Spinal cord (tissue), 10 donors: ENCODE data around the gene KDM2A. TPM values are rescaled to one million over a fixed set of nuclear protein-coding genes. Genes with fewer than 3 reads are reported as not detected.

Source experiments
- DNase-seq, 6 donors: peaks; one replicate each; pipeline versions ENCODE4 v3.0.0 to v3.0.0-alpha.2; 2013 to 2015; ENCODE audit warnings: low spot score in 6 of 6, low read depth in 4 of 6
- H3K27ac ChIP-seq: one replicate; pipeline ENCODE4 v1.5.1; 2013; ENCODE audit warnings: low read depth, low read length, control low read depth
- H3K27me3 ChIP-seq: one replicate; pipeline ENCODE4 v1.6.1; 2013; ENCODE audit warnings: low read length; ENCODE audit not compliant: control insufficient read depth, insufficient read depth
- H3K36me3 ChIP-seq: one replicate; pipeline ENCODE4 v1.6.1; 2013; ENCODE audit warnings: low read length; ENCODE audit not compliant: control insufficient read depth, insufficient read depth
- H3K4me1 ChIP-seq: one replicate; pipeline ENCODE4 v1.6.1; 2013; ENCODE audit warnings: low read length; ENCODE audit not compliant: control insufficient read depth, insufficient read depth
- H3K4me3 ChIP-seq: one replicate; pipeline ENCODE4 v1.5.1; 2013; ENCODE audit warnings: low read depth, low read length, control low read depth
- H3K9me3 ChIP-seq: one replicate; pipeline ENCODE4 v1.6.1; 2013; ENCODE audit warnings: low read length; ENCODE audit not compliant: control insufficient read depth, insufficient read depth
- WGBS: methylation state at CpG from one replicate; pipeline ENCODE4 v1.1.5; 2013; ENCODE audit warnings: missing lambda C conversion rate; ENCODE audit not compliant: insufficient coverage; 5-methylcytosine and 5-hydroxymethylcytosine counted together
- polyA plus RNA-seq, 2 donors: library from polyadenylated mRNA; unstranded; fragments of 120-200 nt; gene quantifications; one replicate each; pipeline ENCODE4 v1.2.1, GENCODE V29; 2013; ENCODE audit not compliant: insufficient read length in 2 of 2
- total RNA-seq, 2 donors: library from RNA; depleted of rRNA in 1 of 2; stranded (reverse); fragments of 120-200 nt in 1 of 2; fragments of >200 nt in 1 of 2; gene quantifications; one replicate each; pipeline versions ENCODE4 v1.2.3 to v1.2.4, GENCODE V29; 2013 to 2014
- donor health status: healthy.

Gene KDM2A
- total and polyA plus RNA-seq, 4 donors: 46.3 to 71.5 (median 57.3) TPM

DNA sequence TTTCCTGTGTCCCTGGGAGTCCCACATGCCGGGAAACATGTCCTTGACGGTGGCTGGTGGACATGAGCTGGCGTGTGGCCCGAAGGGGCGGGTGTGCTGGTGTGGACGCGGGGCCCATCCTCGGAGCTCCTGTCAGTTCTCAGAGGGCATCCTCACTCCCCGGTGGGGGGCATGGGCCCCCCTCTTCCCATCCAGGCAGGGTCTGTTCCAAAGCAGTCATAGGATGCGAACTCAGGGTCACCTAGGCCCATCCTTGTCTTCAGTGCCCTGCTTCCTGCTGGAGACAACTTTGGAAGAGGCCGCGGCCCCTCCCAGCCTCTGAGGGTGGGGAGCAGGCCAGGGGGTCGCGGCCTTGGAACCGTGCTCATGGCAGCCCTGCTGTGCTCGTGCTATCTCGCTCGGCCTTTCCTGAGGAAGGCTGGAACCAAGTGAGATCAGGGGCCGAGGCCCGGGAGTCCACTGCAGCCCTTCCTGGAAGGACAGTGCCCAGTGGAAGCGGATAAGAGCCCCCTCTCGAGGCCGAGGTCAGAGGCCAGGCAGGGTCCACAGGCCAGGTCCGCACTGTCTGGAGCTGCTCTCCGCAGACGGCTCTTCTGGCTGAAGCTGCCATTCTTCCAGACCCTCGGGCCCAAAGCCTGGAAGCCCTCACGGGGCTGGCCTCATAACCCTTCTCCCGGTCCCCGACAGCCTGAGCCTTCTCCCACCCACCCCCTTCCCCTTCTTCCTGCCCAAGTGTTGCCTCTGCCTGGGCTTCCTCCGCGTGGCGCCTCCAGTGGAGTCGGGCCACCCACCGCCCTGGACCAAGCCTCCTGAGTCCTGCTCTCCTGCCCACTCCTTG is 155.9 kb downstream of the KDM2A start:
- Histone ChIP-seq H3K4me1 (peaks cover 85% of the 10 kb centered on the region), H3K27ac (no peak overlapping the region), H3K27me3 (no peaks in the 10 kb centered on the region), H3K9me3 (no peaks in the 10 kb centered on the region), H3K4me3 (no peak overlapping the region), H3K36me3 (peaks cover 82% of the 10 kb centered on the region)
- DNase-seq: no peak
- 77% methylated on average over 35 of the region's 35 CpGs for WGBS

DNA sequence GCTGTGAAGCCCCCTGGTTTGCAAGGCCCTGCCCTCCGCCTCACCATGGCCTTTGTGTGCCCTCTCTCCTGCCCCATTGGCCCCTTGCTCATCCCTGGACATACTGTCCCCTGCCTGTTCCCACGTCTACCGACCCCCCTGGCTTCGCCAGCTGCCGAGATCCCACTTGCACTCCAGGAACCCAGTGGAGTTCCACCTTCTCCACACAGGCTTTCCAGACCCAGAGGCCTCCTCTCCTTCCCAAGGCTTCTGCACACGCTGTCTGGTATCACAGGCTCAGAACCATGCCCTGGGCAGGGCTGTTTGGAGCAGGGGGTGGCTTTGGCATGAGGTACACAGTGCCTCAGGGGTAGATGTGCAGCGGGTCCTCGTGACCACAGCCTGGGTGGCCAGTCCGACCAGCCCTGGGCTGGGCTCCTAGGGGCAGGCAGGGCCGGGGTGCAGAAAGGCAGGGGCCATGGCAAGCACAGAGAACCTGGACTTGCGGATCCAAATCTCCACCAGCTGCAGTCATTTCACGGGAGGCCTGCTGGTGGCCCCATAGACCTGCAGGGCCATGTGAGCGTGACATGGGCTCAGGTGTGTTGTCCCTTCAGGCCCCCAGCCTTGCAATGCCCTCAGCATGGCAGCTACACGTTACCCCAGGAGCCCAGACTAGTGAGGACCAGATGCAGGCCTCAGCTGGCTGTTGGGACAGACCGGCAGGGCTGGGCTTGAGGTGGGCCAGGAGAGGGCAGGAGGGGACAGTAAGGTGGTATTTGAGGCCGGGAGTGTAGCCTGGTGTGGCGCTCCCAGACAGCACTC is 156.7 kb downstream of the KDM2A start:
- H3K27ac ChIP-seq: no peak overlapping the region
- 94% methylated on average over 17 of the region's 17 CpGs for WGBS
- peaks cover 90% of the 10 kb centered on the region for H3K36me3 ChIP-seq
- peaks cover 77% of the 10 kb centered on the region for H3K4me1 ChIP-seq
- no peak for DNase-seq
- H3K4me3 ChIP-seq: no peak overlapping the region
- H3K9me3 ChIP-seq: no peaks in the 10 kb centered on the region
- no peaks in the 10 kb centered on the region for H3K27me3 ChIP-seq

DNA sequence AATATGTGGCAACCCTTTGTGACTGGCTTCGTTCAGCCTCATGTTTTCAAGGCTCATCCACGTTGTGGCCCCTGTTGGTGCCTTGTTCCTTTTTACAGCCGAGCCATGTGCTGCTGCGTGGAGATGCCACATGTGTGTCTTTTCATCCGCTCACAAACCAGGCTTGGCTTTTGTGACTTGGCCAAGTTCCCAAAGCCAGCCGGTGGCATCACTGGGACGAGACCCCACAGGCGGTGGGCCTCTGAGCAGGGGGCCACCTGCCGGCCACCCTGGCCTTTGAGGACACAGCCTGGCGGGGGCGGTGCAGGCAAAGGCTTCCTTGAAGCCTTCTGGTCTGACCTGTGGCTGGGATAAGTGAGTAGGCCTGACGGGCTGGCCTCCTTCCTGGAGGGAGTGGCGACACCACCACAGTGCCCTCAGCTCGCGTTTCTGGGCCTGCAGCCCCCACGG is 157.7 kb downstream of the KDM2A start:
- peaks cover 93% of the 10 kb centered on the region for H3K36me3 ChIP-seq
- no peaks in the 10 kb centered on the region for H3K27me3 ChIP-seq
- DNase-seq: peak in 2 of 6 donors; percentile 48 to 60
- no peak overlapping the region for H3K4me3 ChIP-seq
- H3K27ac ChIP-seq: peak overlapping the region; percentile 84
- no peaks in the 10 kb centered on the region for H3K9me3 ChIP-seq
- WGBS: 27% methylated on average over 16 of the region's 16 CpGs
- H3K4me1 ChIP-seq: peaks cover 67% of the 10 kb centered on the region

DNA sequence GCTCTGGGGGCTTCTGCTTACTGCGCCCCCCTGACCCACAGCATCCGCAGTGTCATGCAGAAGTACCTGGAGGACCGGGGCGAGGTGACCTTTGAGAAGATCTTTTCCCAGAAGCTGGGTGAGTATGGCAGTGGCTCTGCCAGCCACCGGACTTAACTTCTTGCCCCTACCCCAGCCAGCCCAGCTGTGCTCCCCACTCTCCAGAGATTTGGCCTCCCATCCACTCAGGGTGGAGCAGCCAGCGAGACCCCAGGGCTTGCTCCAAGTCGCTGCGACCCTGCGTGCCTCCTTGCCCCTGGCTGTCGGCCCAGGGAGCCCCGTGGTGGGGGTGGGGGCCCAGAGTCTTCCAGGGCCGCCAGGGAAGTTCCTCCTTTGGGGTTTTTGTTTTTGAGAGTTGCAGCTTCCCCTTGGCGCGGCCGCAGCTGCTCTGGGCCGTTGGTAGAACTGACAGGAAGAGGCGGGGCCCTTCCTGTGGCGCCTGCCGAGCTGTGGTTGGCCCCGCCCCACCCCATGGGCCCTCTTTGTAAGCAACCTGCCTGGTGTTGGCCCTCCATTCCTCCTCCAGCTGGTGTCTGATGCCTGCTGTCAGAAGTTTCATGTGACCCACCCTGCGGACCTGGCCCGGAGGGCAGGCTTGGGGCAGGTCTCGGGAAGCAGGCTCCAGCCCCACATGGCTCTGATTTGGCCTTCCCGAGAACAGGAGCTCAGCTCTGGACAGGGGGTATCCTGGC is 158.3 kb downstream of the KDM2A start:
- H3K9me3 ChIP-seq: no peaks in the 10 kb centered on the region
- H3K27ac ChIP-seq: peak overlapping the region; percentile 84
- 42% methylated on average over 22 of the region's 24 CpGs for WGBS
- H3K4me1 ChIP-seq: peaks cover 61% of the 10 kb centered on the region
- no peak overlapping the region for H3K4me3 ChIP-seq
- H3K36me3 ChIP-seq: peaks cover 93% of the 10 kb centered on the region
- peak in 2 of 6 donors; percentile 33 to 76 for DNase-seq
- no peaks in the 10 kb centered on the region for H3K27me3 ChIP-seq

DNA sequence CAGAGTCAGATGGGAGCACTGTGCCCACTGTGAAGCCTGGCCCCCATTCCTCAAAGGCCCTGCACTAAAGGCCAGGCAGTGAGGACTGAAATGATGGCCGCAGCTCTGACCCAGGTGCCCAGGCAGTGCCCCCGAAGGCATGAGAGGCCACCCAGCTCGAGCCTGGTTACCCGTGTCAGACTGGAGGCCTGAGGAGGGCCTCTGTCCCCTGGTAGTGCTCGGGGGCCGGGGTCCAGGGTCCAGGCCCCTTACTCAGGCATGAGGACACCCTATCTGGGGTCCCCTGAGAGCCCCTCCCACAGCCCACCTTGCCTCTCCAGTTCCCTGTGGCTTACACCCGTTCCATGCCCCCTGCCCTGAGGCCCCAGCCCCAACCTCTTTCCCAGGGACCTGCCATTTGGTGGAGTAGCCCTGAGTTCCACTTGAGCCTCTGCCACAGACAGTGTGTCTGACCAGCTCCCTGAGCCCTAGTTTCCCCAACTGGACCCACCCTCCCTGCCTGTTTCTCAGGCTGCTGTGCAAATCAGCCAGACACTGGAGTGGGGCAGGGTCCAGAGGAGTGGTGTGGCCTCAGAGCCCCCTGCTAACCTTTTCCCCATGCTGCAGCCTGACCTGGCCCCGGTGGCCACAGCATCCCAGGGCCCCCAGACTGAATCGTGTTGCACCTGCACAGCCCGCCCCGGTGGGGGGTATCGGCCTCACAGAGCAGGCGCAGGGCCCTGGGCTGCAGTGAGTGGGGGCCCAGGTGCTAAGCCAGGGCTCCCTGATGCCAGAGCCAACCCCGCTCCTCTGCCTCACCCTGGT is 159.3 kb downstream of the KDM2A start:
- 94% methylated on average over 14 of the region's 14 CpGs for WGBS
- Histone ChIP-seq H3K4me1 (peaks cover 51% of the 10 kb centered on the region), H3K4me3 (no peak overlapping the region), H3K36me3 (peaks cover 93% of the 10 kb centered on the region), H3K9me3 (no peaks in the 10 kb centered on the region), H3K27ac (peak overlapping the region; percentile 84), H3K27me3 (no peaks in the 10 kb centered on the region)
- no peak for DNase-seq

DNA sequence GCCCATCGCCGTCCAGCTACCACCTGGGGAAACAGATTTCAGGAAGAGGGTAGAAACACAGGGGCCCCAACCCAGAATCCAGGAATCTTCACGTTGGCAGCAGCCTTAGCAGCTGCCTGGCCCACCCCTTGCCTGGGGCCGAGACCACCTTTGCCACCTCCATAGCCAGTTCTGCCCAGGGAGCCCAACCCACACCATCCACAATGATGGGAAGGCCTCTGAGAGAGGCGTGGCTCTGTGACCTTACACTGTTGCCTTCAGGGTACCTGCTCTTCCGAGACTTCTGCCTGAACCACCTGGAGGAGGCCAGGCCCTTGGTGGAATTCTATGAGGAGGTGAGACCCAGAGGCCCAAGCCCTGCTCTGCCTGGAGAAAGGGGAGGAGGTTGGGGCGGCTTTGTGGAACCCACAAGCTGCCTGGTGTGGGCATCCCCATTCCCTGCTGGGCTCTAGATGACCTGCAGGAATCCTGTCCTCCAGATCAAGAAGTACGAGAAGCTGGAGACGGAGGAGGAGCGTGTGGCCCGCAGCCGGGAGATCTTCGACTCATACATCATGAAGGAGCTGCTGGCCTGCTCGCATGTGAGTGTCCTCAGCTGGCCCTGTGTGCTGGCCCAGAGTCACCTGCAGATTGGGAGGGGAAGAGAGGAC is 160.0 kb downstream of the KDM2A start:
- Histone ChIP-seq H3K27ac (no peak overlapping the region), H3K4me3 (no peak overlapping the region), H3K27me3 (no peaks in the 10 kb centered on the region), H3K4me1 (peaks cover 45% of the 10 kb centered on the region), H3K36me3 (peaks cover 95% of the 10 kb centered on the region), H3K9me3 (no peaks in the 10 kb centered on the region)
- no peak for DNase-seq
- 91% methylated on average over 14 of the region's 14 CpGs for WGBS

DNA sequence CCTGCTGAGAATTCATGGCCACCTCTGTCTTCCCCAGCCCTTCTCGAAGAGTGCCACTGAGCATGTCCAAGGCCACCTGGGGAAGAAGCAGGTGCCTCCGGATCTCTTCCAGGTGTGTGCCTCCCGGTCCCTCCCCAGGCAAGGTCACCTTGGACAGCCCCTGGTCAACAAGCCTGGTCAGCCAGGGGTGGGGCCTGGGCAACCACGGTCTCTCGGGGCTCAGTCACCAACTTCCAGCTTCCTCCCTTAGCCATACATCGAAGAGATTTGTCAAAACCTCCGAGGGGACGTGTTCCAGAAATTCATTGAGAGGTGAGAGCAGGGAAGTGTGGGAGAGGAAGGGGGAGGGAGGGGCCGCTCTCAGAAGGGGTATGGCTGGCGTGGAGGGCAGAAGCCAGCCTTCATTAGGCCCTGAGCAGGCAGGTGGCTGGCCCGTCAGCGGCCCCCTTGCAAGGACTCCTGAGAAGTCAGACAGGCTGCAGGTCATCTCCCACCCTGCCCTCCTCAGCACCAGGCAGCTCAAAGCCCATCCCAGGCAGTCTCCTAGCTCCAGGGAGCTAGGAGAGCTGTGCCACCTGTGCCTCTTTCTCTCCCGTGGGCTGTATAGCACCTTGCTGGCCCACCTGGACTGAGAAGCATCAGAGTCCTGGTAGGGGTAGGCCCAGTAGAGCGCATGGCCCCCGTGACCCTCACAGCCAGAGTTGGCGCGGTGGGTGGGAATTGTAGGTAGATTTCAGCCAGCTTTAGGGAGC is 160.7 kb downstream of the KDM2A start:
- Histone ChIP-seq H3K36me3 (peaks cover 95% of the 10 kb centered on the region), H3K27ac (no peak overlapping the region), H3K4me1 (peaks cover 38% of the 10 kb centered on the region), H3K27me3 (no peaks in the 10 kb centered on the region), H3K4me3 (no peak overlapping the region), H3K9me3 (no peaks in the 10 kb centered on the region)
- DNase-seq: no peak
- WGBS: 98% methylated on average over 11 of the region's 17 CpGs

DNA sequence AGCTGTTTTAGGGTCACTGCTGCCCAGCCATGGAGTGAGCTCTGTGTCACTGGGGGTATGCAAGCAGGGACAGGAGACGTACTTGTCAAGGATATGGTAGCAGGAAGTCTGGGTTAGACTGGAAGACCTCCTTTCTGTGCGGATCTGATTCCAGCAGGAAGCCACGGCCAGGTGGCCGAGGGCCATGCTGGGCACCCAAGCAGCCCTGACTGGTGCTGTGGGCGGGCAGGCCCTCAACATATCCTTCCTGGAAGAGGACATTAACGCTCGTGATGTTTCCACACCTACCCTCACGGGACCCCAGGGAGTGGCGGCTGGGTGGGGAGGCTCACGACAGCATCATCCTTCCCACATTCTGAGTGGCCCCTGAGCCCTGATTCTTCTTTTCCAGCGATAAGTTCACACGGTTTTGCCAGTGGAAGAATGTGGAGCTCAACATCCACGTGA is 161.3 kb downstream of the KDM2A start:
- peaks cover 32% of the 10 kb centered on the region for H3K4me1 ChIP-seq
- H3K27me3 ChIP-seq: no peaks in the 10 kb centered on the region
- H3K9me3 ChIP-seq: no peaks in the 10 kb centered on the region
- no peak overlapping the region for H3K27ac ChIP-seq
- 90% methylated on average over 10 of the region's 13 CpGs for WGBS
- H3K4me3 ChIP-seq: no peak overlapping the region
- DNase-seq: no peak
- H3K36me3 ChIP-seq: peaks cover 95% of the 10 kb centered on the region
